ENCODE data around the gene DCTN1.

The DCTN1 gene

DNA sequence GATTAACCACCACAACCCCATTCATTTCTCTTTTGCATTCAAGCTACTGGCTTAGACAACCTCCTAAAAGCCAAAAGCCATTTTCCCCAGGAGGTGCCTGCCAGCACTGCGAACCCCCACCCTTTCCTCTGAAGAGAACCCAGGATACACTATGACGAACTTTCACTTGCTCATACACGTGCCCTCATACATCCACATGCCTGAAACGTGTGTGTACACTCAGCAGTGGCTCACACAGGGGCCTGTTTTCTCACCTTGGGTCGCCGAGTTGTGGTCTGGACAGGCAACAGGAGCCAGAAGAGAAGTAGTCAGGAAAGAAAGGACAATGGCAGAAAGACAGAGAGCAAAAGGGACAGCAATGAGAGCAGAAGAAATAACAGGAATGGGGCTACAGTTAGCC is 7.4 kb downstream of the DCTN1 start:
- CTCF ChIA-PET = interaction anchor here (0.7 kb wide), 1 partner anchor 9 kb away, joined by 3 read pairs; no protein-coding TSS in a partner anchor
- DNase-seq (ENCODE audit: extremely low spot score) = no peak
- POLR2A ChIA-PET = no interaction called here
- no peak for TF ChIP-seq ZNF384 (IDR thresholded peaks at IDR 0.05)
- no peak for TF ChIP-seq L3MBTL2 (conservative IDR thresholded peaks at IDR 0.05)
- TF ChIP-seq SUZ12 (IDR thresholded peaks at IDR 0.05) = no peak
- TF ChIP-seq TARDBP (IDR thresholded peaks at IDR 0.05) = no peak
- no peak for TF ChIP-seq ELF4 (IDR thresholded peaks at IDR 0.05)
- TF ChIP-seq BHLHE40 (IDR thresholded peaks at IDR 0.05; ENCODE audit: borderline replicate concordance) = no peak
- no peak for TF ChIP-seq ARNT (IDR thresholded peaks at IDR 0.05)
- TF ChIP-seq LEF1 (IDR thresholded peaks at IDR 0.05; ENCODE audit: borderline replicate concordance) = no peak
- no peak for TF ChIP-seq CTBP1 (IDR thresholded peaks at IDR 0.05; ENCODE audit: borderline replicate concordance)
- TF ChIP-seq FOXA1 (IDR thresholded peaks at IDR 0.05) = no peak
- TF ChIP-seq HDGF (IDR thresholded peaks at IDR 0.05; ENCODE audit: borderline replicate concordance) = no peak
- TF ChIP-seq NFRKB (IDR thresholded peaks at IDR 0.05) = no peak
- TF ChIP-seq FOXM1 (IDR thresholded peaks at IDR 0.05; ENCODE audit: borderline replicate concordance) = no peak

DNA sequence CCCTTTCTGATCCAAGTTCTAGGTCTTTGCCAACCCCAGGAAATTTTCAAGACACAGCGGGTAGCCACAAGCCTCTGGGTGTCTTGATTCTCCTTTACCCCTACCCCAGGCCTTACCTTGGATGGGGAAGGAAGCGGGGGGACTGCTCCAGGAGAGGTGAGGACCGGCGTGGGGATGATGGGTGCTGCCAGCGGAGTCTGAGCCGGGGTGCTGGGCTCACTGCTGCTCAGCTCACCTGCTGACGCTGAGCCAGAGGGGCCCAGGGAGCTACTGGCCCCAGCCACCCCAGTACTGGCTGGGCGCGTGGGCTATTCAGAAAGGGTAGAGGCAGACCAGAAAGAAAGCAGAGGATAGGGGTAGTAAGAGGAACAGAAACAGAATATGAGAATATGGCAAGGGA is 8.7 kb downstream of the DCTN1 start:
- no peak for DNase-seq (ENCODE audit: extremely low spot score)
- ChIA-PET CTCF (no interaction called here), POLR2A (interaction anchor here (0.7 kb wide), 1 partner anchor 20 kb away, joined by 3 read pairs; no protein-coding TSS in a partner anchor)
- no peak for TF ChIP-seq NFRKB (IDR thresholded peaks at IDR 0.05)
- no peak for TF ChIP-seq LEF1 (IDR thresholded peaks at IDR 0.05; ENCODE audit: borderline replicate concordance)
- TF ChIP-seq FOXK2 (IDR thresholded peaks at IDR 0.05) = no peak
- TF ChIP-seq ELF4 (IDR thresholded peaks at IDR 0.05) = no peak
- no peak for TF ChIP-seq L3MBTL2 (conservative IDR thresholded peaks at IDR 0.05)
- TF ChIP-seq FOXM1 (IDR thresholded peaks at IDR 0.05; ENCODE audit: borderline replicate concordance) = no peak
- TF ChIP-seq TARDBP (IDR thresholded peaks at IDR 0.05) = no peak
- TF ChIP-seq SP1 (IDR thresholded peaks at IDR 0.05) = no peak
- no peak for TF ChIP-seq SUZ12 (IDR thresholded peaks at IDR 0.05)
- no peak for TF ChIP-seq FOXA1 (IDR thresholded peaks at IDR 0.05)
- no peak for TF ChIP-seq BHLHE40 (IDR thresholded peaks at IDR 0.05; ENCODE audit: borderline replicate concordance)
- TF ChIP-seq, protein P1, sequence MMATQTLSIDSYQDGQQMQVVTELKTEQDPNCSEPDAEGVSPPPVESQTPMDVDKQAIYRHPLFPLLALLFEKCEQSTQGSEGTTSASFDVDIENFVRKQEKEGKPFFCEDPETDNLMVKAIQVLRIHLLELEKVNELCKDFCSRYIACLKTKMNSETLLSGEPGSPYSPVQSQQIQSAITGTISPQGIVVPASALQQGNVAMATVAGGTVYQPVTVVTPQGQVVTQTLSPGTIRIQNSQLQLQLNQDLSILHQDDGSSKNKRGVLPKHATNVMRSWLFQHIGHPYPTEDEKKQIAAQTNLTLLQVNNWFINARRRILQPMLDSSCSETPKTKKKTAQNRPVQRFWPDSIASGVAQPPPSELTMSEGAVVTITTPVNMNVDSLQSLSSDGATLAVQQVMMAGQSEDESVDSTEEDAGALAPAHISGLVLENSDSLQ (IDR thresholded peaks at IDR 0.05) = no peak
- no peak for TF ChIP-seq ARNT (IDR thresholded peaks at IDR 0.05)
- no peak for TF ChIP-seq HDGF (IDR thresholded peaks at IDR 0.05; ENCODE audit: borderline replicate concordance)
- TF ChIP-seq CTBP1 (IDR thresholded peaks at IDR 0.05; ENCODE audit: borderline replicate concordance) = no peak
- TF ChIP-seq ZNF384 (IDR thresholded peaks at IDR 0.05) = no peak

DNA sequence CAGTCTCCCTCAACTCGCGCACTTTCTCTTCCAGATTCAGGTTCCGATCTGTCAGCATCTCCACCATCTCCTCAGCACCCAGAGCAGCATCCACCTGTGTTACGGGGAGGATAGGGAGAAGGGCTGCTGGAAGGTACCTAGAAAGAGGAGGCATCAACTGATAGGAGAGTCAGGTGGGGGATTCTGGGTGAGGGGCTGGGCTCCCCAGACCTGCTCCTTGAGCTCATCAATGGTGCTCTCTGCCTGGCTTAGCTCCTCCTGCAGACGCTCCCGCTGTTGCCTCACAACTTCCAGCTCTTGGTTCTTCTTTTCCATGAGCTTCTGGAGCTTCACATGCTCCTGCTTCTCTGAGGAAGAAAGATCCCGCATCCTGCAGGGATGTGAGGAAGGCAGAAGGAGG is 10.1 kb downstream of the DCTN1 start:
- CTCF ChIA-PET = no interaction called here
- POLR2A ChIA-PET = interaction anchor here (2.0 kb wide), 1 partner anchor 21 kb away, joined by 9 read pairs; no protein-coding TSS in a partner anchor
- no peak for DNase-seq (ENCODE audit: extremely low spot score)
- TF ChIP-seq SUZ12 (IDR thresholded peaks at IDR 0.05) (no peak), L3MBTL2 (conservative IDR thresholded peaks at IDR 0.05) (no peak), ZNF384 (IDR thresholded peaks at IDR 0.05) (no peak), NFRKB (IDR thresholded peaks at IDR 0.05) (no peak), FOXM1 (IDR thresholded peaks at IDR 0.05; ENCODE audit: borderline replicate concordance) (no peak), SP1 (IDR thresholded peaks at IDR 0.05) (no peak), ELF4 (IDR thresholded peaks at IDR 0.05) (no peak), ARNT (IDR thresholded peaks at IDR 0.05) (no peak), TARDBP (IDR thresholded peaks at IDR 0.05) (no peak), CTBP1 (IDR thresholded peaks at IDR 0.05; ENCODE audit: borderline replicate concordance) (no peak), LEF1 (IDR thresholded peaks at IDR 0.05; ENCODE audit: borderline replicate concordance) (no peak), BHLHE40 (IDR thresholded peaks at IDR 0.05; ENCODE audit: borderline replicate concordance) (no peak), FOXK2 (IDR thresholded peaks at IDR 0.05) (no peak), FOXA1 (IDR thresholded peaks at IDR 0.05) (no peak), HDGF (IDR thresholded peaks at IDR 0.05; ENCODE audit: borderline replicate concordance) (no peak)
- TF ChIP-seq, protein P1 (IDR thresholded peaks at IDR 0.05) = no peak

DNA sequence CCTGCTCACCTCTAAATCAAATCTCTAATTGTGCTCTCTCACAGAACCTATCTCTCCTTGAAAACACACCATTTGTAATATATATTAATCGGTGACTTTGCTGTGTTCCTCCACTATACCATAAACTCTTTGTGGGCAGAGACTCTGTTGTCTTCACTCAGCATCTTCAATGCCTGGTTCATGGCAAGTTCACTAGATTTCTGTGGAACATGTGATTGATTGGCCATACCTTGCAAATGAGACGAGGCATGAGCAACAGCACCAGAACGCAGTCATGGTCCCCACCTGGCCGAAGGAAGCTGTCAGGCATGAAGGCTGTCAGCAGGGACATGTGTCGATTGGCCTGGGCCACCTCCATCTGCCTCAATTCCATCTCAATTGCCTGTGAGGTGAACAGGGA is 11.6 kb downstream of the DCTN1 start:
- ChIA-PET CTCF (no interaction called here), POLR2A (interaction anchor here (2.0 kb wide), 1 partner anchor 23 kb away, joined by 9 read pairs; no protein-coding TSS in a partner anchor)
- TF ChIP-seq L3MBTL2 (conservative IDR thresholded peaks at IDR 0.05) (no peak), SP1 (IDR thresholded peaks at IDR 0.05) (no peak), FOXA1 (IDR thresholded peaks at IDR 0.05) (no peak), LEF1 (IDR thresholded peaks at IDR 0.05; ENCODE audit: borderline replicate concordance) (no peak), BHLHE40 (IDR thresholded peaks at IDR 0.05; ENCODE audit: borderline replicate concordance) (no peak)
- TF ChIP-seq, protein P1 (IDR thresholded peaks at IDR 0.05) = no peak
- DNase-seq (ENCODE audit: extremely low spot score) = no peak

DNA sequence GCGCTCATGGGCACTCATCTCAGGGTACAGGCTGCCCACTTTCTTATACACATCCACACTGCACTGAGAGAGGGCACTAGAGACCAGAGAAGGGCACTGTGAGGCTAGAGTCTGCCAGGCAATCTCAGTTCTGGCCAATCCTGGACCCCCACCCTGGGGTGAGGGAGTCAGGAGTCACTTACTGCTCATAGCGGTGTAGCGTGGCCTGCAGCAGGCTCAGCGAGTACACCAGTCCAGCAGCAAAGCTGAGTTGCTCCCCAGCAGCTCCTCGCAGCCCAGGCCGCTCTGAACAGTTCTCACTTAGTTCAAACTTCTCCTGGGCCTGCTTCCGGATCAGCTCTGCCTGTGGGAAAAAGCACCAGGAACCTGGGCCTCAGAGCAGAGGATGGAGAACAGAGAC is 12.3 kb downstream of the DCTN1 start:
- TF ChIP-seq SUZ12 (IDR thresholded peaks at IDR 0.05) = no peak
- TF ChIP-seq ELF4 (IDR thresholded peaks at IDR 0.05) = no peak
- TF ChIP-seq ZNF384 (IDR thresholded peaks at IDR 0.05) = no peak
- no peak for TF ChIP-seq FOXA1 (IDR thresholded peaks at IDR 0.05)
- no peak for TF ChIP-seq NFRKB (IDR thresholded peaks at IDR 0.05)
- no peak for TF ChIP-seq FOXK2 (IDR thresholded peaks at IDR 0.05)
- TF ChIP-seq FOXM1 (IDR thresholded peaks at IDR 0.05; ENCODE audit: borderline replicate concordance) = no peak
- CTCF ChIA-PET = no interaction called here
- POLR2A ChIA-PET = no interaction called here
- no peak for DNase-seq (ENCODE audit: extremely low spot score)

DNA sequence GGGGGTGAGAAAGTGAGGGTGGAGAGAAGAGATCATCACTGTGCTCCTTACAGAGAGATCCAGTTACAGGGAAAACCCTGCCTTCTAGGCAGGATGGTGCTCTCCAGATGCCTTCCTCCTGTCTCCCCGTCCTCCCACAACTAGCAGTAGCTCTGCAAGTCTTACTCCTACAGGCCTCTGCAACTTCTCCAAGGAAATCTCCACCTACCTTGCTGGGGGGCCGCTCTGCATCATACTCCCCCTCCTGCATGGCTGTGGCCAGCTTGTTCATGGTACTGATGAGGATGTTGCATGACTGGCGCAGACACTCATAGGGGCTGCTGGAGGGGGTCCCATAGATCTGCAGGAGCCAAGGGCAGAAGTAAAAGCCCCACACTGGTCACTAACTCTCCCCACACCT is 14.1 kb downstream of the DCTN1 start:
- ChIA-PET POLR2A (interaction anchor here (1.6 kb wide), 1 partner anchor 26 kb away, joined by 5 read pairs; no protein-coding TSS in a partner anchor), CTCF (no interaction called here)
- no peak for TF ChIP-seq SP1 (IDR thresholded peaks at IDR 0.05)
- no peak for TF ChIP-seq NFRKB (IDR thresholded peaks at IDR 0.05)
- no peak for TF ChIP-seq ARNT (IDR thresholded peaks at IDR 0.05)
- no peak for DNase-seq (ENCODE audit: extremely low spot score)
